ENCODE results near the gene DOCK1. TPM values are rescaled to one million over a fixed set of nuclear protein-coding genes. Genes with fewer than 3 reads are reported as not detected.

DOCK1 gene
- polyA plus RNA-seq, 1 experiment: 37.9 TPM

- Histone ChIP-seq H3K27me3 (ENCODE audit: control insufficient read depth, insufficient read depth, low read length) (no peaks in the 10 kb centered on the region), H3K4me3 (ENCODE audit: low read depth, low read length) (no peak overlapping the region), H3K27ac (ENCODE audit: low read depth, low read length) (no peak overlapping the region), H3K9me3 (ENCODE audit: control insufficient read depth, insufficient read depth, low read length) (no peaks in the 10 kb centered on the region)
- CTCF ChIA-PET: no interaction called here
- TF ChIP-seq CTCF (IDR thresholded peaks at IDR 0.05; ENCODE audit: low read depth, low read length): no peak
- no peak for DNase-seq (ENCODE audit: low read depth, low spot score)
- POLR2A ChIA-PET: no interaction called here
These were observed 409.6 kb downstream of the DOCK1 start for GRCh38 chr10:127314797-127315196.

- ChIA-PET POLR2A (no interaction called here), CTCF (no interaction called here)
- H3K27me3 ChIP-seq (ENCODE audit: control insufficient read depth, insufficient read depth, low read length): no peaks in the 10 kb centered on the region
- no peak overlapping the region for H3K27ac ChIP-seq (ENCODE audit: low read depth, low read length)
- no peaks in the 10 kb centered on the region; the same call in 1 of the 2 replicates for H3K9me3 ChIP-seq (ENCODE audit: control insufficient read depth, insufficient read depth, low read length)
- TF ChIP-seq CTCF (IDR thresholded peaks at IDR 0.05; ENCODE audit: low read depth, low read length): no peak
- DNase-seq (ENCODE audit: low read depth, low spot score): no peak
- H3K4me3 ChIP-seq (ENCODE audit: low read depth, low read length): no peak overlapping the region
These were observed 410.7 kb downstream of the DOCK1 start for GRCh38 chr10:127315888-127316287.

GRCh38 chr10:127318396-127318795 is 413.2 kb downstream of the DOCK1 start:
- ChIA-PET CTCF (no interaction called here), POLR2A (no interaction called here)
- Histone ChIP-seq H3K27me3 (ENCODE audit: control insufficient read depth, insufficient read depth, low read length) (no peaks in the 10 kb centered on the region), H3K27ac (ENCODE audit: low read depth, low read length) (no peak overlapping the region), H3K4me3 (ENCODE audit: low read depth, low read length) (no peak overlapping the region), H3K9me3 (ENCODE audit: control insufficient read depth, insufficient read depth, low read length) (no peaks in the 10 kb centered on the region; the same call in 1 of the 2 replicates)
- no peak for DNase-seq (ENCODE audit: low read depth, low spot score)
- no peak for TF ChIP-seq CTCF (IDR thresholded peaks at IDR 0.05; ENCODE audit: low read depth, low read length)

GRCh38 chr10:127319271-127319670 is 414.0 kb downstream of the DOCK1 start:
- no peaks in the 10 kb centered on the region; the same call in 1 of the 2 replicates for H3K9me3 ChIP-seq (ENCODE audit: control insufficient read depth, insufficient read depth, low read length)
- no peaks in the 10 kb centered on the region for H3K27me3 ChIP-seq (ENCODE audit: control insufficient read depth, insufficient read depth, low read length)
- no peak for TF ChIP-seq CTCF (IDR thresholded peaks at IDR 0.05; ENCODE audit: low read depth, low read length)
- CTCF ChIA-PET: no interaction called here
- no peak for DNase-seq (ENCODE audit: low read depth, low spot score)
- no peak overlapping the region for H3K27ac ChIP-seq (ENCODE audit: low read depth, low read length)
- no peak overlapping the region for H3K4me3 ChIP-seq (ENCODE audit: low read depth, low read length)
- POLR2A ChIA-PET: no interaction called here

GRCh38 chr10:127319691-127320090 is 414.5 kb downstream of the DOCK1 start:
- Histone ChIP-seq H3K4me3 (ENCODE audit: low read depth, low read length) (no peak overlapping the region), H3K27me3 (ENCODE audit: control insufficient read depth, insufficient read depth, low read length) (no peaks in the 10 kb centered on the region), H3K27ac (ENCODE audit: low read depth, low read length) (no peak overlapping the region), H3K9me3 (ENCODE audit: control insufficient read depth, insufficient read depth, low read length) (no peaks in the 10 kb centered on the region; the same call in 1 of the 2 replicates)
- ChIA-PET POLR2A (no interaction called here), CTCF (no interaction called here)
- TF ChIP-seq CTCF (IDR thresholded peaks at IDR 0.05; ENCODE audit: low read depth, low read length): no peak
- no peak for DNase-seq (ENCODE audit: low read depth, low spot score)

All from AG04450 (cell line).